ENCODE measurements around the gene FCER2. TPM values are rescaled to one million over a fixed set of nuclear protein-coding genes. Genes with fewer than 3 reads are reported as not detected.
"Not testable (repeated sequence)": the region's sequence is repeated elsewhere in the genome, so short reads cannot be mapped to it uniquely, and the experiment has no call there.

FCER2 gene
- total RNA-seq, 1 donor from 2014 or later: not detected

DNA sequence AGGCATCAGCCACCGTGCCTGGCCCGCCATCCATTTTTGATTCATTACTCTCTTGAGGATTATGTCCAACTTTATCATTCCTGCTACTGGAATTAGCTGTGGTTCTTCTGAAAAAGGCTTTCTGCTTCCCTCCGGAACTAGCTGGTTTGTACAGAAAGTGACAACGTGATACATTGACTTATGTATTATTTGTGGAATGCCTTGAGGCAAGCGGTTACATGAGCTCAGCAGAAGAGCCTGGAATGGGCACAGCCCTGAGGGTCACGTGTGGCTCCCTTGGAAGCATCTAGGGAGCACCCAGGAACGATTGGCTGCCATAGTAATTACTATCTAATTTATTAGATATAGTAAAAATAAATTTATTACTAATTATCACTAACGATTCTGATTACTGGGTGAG lies 47.5 kb downstream of the FCER2 start:
- intact Hi-C loops (cut with micrococcal nuclease): no loop called here

DNA sequence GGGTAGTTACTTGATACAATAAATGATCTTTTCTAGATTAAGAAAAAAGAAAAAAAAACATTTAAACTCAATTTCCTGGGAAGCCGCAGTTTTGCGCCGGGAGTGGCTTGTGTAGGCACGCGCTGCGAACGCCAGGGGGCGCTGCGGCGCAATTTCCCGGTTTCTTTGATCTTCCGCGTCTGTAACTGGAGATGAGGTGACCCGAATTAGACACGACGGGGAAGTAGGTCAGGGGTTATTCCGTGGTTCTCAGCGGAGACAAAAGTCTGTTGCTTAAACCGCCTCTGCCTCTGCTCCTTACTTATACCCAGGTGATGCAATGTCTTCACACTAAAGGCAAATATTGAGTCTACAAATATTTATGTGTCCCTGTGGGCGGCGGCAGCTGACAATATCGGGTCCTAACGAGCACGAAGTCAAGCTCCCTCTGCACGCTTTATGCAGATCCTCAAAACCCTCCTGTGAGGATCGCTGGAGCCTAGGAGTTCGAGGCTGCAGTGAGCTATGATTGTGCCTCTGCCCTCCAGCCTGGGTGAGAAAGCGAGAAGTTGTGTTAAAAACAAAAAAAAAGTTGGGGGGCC lies 49.8 kb downstream of the FCER2 start:
- intact Hi-C loops (cut with micrococcal nuclease): loop anchor here (1.0 kb wide), 5 partner anchors 15 to 147 kb away; partner anchors contain the start of genes PET100, STXBP2, TRAPPC5 and XAB2

DNA sequence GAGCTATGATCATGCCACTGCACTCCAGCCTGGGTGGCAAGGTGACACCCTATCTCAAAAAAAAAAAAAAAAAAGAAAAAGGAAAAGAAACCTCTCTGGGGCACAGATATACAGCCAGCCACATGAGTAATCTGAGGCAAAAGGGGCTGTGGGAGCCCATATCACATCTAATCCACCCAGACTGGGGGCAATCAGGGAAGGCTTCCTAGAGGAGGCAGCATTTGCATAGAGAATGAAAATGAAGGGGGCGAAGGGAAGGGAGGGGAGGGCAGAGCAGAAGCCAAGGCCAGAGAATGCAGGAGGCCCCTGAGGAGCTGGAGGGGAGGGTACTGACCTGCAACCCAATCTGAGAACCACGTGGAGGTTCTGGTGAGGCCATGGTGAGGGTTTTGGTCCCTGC lies 51.8 kb downstream of the FCER2 start:
- intact Hi-C loops (cut with micrococcal nuclease): no loop called here

DNA sequence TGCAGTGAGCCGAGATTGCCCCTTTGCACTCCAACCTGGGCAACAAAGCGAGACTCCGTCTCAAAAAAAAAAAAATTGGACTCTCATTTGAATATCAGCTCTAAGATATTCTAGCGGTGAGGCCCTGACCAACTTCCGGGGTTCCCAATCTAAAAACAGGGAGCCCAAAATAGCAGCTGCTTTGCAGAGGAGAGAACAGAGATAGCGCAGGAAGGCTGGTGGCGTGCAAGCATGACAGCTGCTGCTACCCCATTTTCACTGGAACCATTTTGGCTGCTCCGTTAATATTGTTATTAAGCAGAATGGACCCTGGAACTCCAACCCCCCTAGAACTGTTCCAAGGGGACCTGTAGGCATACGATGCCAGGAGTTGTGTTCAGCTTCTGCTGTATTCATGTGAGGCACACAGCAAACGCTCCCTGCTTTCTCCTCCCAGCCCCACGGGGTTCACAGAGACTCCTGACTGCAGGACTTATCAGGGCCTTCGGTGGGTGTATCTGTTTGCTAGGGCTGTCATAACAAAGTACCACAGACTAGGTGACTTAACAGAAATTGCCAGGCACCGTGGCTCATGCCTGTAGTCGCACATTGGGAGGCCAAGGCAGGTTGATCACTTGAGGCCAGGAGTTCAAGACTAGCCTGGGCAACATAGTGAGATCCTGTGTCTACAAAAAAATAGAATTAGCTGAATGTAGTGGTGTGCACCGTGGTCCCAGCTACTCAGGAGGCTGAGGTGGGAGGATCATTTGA lies 53.5 kb downstream of the FCER2 start:
- intact Hi-C loops (cut with micrococcal nuclease): no loop called here

DNA sequence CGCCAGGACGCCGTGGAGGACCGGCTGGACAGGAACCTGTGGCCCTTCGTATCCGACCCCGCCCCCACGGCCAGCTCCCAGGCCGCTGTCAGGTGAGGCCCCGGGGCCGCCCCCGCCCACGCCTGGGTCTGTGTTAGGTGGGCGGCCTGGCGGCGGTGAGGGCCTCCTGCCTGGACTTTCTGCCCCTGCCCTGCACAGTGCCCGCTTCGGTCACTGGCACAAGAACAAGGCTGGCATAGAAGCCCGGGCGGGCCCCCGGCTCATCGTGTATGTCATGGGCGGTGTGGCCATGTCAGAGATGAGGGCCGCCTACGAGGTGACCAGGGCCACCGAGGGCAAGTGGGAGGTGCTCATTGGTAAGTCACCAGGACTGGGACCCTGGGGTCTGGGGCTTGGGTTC lies 54.8 kb downstream of the FCER2 start:
- intact Hi-C loops (cut with micrococcal nuclease): no loop called here

DNA sequence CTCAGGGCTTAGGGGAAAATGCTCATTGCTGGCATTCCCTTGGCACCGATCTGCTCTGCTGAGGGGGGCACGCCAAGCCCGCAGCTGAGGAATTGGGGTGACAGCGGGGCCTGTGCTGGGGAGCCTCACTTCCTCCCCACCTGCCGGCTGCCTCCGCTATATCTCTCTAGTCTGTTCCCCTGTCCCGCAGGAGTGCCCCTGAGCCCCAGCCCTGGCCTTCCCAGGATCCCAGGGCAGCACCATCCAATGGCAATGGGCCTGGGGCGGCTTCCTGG lies 55.6 kb downstream of the FCER2 start:
- intact Hi-C loops (cut with micrococcal nuclease): no loop called here

DNA sequence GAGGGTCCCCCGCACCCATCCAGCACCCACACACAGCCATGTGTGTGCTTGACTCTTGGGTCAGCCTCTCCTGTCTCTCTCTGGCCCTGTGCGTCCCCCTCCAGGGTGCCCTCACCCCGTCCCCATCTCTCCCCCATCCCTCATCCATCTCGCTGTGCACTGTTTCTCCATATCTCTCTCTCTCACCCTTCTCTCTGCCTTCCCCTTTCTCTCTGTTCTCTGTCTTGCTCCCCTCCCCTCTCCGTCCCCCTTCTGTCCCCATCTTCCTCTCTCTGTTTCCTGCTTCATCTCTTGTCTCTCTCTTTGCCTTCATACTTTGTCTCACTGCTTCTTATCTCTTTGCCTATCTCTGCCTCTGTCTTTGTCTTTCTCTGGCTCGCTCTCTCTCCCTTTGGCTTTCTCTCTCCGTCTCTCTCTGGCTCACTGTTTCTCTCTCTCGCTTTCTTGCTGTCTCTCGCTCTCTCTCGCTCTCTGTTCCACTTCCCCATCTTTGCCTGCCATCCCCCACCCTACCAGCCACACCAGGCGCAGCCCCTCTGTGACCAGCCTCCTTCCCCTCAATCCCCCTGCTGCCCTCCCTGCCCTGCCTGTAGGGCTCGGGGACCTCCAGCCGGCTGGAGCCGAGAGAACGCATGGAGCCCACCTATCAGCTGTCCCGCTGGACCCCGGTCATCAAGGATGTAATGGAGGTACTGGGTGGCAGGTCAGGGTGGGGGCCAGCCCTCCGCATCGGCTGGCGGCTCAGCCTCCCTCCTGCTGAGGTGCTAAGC lies 56.1 kb downstream of the FCER2 start:
- intact Hi-C loops (cut with micrococcal nuclease): no loop called here

DNA sequence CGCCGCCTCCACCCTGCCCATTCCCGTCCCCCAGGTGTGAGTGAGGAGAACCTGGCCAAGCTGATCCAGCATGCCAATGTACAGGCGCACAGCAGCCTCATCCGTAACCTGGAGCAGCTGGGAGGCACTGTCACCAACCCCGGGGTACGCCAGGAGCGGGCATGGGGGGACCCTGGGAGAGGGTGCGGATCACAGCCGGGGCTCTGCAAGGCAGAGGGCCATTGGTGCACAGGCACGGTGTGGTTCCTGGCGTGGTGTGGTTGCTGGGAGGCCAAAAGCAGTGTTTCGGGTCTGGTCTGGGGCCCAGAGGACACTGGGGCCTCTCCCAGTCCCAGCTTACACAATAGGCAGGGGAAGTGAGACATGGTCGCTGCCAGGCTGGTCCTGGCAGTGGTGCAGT lies 56.8 kb downstream of the FCER2 start:
- intact Hi-C loops (cut with micrococcal nuclease): no loop called here

DNA sequence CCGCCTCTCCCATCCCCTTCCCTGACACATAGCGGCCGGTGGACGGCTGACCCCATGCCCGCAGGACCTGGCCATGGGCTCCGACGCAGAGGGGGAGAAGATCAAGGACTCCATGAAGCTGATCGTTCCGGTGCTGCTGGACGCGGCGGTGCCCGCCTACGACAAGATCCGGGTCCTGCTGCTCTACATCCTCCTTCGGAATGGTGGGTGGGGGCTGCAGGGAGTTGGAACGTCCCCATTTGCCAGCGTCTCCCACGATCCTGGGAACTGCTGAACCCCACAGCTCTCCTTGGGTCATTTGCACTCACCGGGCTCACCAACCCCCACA lies 57.4 kb downstream of the FCER2 start:
- intact Hi-C loops (cut with micrococcal nuclease): no loop called here

DNA sequence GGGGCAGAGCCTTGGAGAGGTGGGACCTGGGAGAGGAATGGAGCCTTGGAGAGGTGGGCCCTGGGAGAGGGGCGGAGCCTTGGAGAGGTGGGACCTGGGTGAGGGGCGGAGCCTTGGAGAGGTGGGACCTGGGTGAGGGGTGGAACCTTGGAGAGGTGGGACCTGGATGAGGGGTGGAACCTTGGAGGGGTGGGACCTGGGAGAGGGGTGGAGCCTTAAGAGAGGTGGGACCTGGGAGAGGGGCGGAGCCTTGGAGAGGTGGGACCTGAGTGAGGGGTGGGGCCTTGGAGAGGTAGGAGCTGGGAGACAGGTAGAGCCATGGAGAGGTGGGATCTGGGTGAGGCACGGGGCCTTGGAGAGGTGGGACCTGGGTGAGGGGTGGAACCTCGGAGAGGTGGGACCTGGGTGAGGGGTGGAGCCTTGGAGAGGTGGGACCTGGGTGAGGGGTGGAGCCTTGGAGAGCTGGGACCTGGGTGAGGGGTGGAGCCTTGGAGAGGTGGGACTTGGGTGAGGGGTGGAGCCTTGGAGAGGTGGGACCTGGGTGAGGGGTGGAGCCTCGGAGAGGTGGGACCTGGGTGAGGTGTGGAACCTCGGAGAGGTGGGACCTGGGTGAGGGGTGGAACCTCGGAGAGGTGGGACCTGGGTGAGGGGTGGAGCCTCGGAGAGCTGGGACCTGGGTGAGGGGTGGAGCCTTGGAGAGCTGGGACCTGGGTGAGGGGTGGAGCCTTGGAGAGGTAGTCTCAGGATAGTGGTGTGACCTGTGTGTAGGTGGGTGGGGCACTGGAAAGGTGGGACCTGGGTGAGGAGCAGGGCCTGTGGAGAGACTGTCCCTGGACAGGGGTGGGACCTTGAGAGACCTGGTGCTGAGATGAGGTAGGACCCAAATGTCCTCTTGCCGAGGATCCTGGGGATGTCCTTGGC lies 58.0 kb downstream of the FCER2 start:
- intact Hi-C loops (cut with micrococcal nuclease): not testable (repeated sequence)

DNA sequence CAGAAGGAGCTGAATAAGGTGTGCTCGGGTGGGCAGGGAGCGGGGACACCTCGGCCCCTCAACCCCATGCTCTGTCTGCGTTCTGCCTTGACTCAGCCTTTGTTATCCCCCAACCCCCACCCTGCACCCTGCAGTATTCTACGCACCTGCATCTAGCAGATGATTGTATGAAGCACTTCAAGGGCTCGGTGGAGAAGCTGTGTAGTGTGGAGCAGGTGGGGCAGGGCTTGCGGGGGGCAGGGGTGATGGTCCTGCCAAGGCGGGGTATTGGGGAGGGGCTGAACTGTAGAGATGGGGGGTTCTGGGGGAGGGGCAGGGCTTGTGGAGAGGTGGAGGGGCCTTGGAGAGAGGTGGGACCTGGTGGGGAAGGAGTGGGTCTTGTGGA lies 58.9 kb downstream of the FCER2 start:
- intact Hi-C loops (cut with micrococcal nuclease): no loop called here

DNA sequence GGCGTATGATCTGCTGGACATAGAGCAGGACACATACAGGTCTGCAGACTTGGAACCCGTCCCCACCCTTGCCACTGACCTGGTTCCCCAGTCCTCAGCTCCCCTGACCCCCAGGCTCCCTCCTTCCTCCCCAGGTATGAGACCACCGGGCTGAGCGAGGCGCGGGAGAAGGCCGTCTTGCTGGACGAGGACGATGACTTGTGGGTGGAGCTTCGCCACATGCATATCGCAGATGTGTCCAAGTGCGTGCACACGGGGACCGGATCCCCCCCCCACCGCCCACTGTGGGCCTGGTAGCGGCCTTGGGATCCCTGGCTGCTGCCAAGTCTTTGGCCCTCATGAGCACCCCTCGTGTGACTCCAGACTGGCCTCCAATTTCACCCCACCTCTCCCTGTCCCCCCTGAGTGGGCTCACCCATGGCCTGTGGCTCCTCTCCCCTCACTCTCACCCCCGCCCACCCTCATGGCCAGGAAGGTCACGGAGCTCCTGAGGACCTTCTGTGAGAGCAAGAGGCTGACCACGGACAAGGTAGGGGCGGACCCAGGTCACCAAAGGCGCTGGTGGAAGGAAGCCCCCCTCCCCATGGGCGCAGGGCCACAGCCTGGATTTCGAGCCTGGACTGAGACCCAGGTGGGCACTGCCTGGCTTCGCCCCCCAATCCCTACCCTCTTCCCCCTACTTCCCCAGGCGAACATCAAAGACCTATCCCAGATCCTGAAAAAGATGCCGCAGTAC lies 59.5 kb downstream of the FCER2 start:
- intact Hi-C loops (cut with micrococcal nuclease): no loop called here

DNA sequence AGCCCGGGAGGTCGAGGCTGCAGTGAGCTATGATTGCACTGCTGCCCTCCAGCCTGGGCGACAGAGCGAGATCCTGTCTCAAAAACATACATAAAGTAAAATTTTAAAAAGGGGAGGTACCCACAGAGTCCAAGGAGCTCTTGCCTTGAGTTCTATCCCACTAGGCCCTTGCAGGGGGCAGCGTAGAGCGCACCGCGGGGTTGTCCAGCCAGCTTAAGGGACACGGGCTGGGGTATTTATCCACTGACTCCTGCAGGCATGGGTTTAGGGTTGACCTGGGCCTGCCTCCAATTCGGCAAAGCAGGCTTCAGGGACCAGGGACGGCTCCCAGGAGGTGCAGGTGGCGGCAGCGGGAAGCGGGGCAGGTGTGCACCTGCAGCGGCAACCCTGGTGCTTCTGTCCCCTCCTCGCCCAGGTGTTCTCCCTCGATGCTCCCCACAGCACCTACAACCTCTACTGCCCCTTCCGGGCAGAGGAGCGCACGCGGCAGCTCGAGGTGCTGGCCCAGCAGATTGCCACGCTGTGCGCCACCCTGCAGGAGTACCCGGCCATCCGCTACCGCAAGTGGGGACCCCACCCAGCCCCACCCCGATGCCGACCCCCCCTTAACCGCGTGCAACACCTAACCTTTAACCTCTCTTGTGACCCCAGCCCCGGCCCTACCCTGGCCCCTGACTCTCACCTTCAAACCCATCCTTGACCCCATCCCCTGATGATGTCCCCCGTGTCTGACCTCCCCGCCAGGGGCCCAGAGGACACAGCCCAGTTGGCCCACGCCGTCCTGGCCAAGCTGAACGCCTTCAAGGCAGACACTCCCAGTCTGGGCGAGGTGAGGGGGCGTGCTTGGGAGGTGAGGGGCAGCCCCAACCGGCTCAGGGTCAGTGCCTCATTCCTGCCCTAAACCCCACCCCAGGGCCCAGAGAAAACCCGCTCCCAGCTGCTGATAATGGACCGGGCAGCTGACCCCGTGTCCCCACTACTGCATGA lies 60.3 kb downstream of the FCER2 start:
- intact Hi-C loops (cut with micrococcal nuclease): no loop called here

DNA sequence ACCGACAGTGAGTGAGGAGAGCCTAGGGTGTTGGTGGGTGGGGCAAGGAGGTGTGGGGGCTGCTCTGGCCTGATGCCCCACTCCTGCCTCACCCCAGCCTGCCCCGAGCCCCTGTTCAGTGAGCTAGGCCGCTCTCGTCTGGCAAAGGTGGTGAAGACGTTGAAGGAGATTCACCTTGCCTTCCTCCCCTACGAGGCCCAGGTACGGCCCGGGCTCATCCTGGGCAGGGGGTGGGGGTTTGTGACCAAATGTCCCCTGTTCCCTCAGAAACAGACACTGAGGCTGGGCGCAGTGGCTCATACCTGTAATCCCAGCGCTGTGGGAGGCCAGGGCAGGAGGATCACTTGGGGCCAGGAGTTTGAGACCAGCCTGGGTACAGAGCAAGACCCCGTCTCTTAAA lies 61.1 kb downstream of the FCER2 start:
- intact Hi-C loops (cut with micrococcal nuclease): no loop called here

DNA sequence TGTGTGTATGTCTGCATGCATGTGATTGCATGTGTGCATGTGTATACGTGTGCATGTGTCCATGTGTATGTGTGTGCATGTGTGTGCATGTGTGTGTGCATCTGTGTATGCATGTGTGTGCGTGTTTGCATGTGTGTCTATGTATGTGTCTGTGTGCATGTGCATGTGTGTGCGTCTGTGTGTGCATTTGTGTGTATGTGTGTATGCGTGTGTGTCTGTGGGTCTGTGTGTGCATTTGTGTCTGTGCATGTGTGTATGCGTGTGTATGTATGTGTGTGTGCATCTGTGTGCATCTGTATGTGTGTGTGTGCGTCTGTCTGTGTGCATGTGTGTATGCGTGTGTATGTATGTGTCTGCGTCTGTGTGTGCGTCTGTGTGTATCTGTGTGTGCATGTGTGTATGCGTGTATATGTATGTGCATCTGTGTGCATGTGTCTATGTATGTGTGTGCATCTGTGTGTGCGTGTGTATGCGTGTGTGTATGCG lies 62.0 kb downstream of the FCER2 start:
- intact Hi-C loops (cut with micrococcal nuclease): no loop called here

DNA sequence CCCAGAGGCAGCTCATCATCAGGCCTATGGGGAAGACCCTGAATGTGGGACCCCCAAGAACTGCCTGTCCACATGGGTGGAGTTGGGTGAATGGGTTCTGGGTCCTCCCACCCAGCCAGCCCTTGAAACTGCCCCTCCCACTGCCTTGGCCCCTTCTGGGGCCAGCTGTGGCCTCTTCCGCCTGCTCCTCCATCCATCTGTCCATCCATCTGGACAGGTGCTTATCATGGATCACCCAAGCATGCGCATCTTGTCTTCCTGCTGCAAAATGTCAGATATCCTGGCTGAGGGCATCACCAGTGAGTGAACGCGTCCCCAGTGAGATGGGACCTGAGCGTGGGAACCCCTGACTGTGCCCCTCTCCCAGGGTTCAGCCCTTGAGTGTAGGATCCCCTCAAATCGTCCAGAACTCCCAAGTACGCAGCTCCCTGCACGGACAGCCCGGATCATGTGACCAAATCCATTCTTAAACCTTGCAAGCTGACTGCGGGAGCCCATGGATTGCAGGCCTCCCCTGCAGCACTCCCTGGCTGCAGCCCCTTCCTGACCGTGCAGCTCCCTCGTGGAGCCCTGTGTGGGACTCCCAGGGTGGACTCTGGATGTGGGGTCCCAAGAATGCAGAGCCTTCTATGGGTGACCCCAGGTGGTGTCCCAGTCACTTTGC lies 63.0 kb downstream of the FCER2 start:
- intact Hi-C loops (cut with micrococcal nuclease): no loop called here

Data from T-helper 1 cell treated with Interleukin-12 subunit alpha and Interleukin-12 subunit beta and Interleukin-4 antibody, amounts not matched to agents 30 ng/mL and 1 ng/mL, for 36 hours (primary cell).